Endodermal cell (in vitro differentiated cells): ENCODE measurements around the gene LRTM2. TPM values are rescaled to one million over a fixed set of nuclear protein-coding genes. Genes with fewer than 3 reads are reported as not detected.

Experiments used
- DNase-seq: peaks from one replicate; pipeline ENCODE4 v3.0.0-alpha.2; 2017
- H3K27ac ChIP-seq: 2 replicates; pipeline ENCODE4 v1.5.1; 2013; ENCODE audit warnings: mild to moderate bottlenecking, low read depth, low read length, moderate library complexity
- H3K27me3 ChIP-seq: 2 replicates; pipeline ENCODE4 v1.6.1; 2013; ENCODE audit warnings: mild to moderate bottlenecking, low read length, moderate library complexity; ENCODE audit not compliant: insufficient read depth, control insufficient read depth, poor library complexity, severe bottlenecking
- H3K36me3 ChIP-seq: 2 replicates; pipeline ENCODE4 v1.7.0; 2013; ENCODE audit warnings: mild to moderate bottlenecking, low read length, moderate library complexity; ENCODE audit not compliant: control insufficient read depth, insufficient read depth
- H3K4me1 ChIP-seq: one replicate; pipeline ENCODE4 v1.7.0; 2013; ENCODE audit warnings: low read length; ENCODE audit not compliant: control insufficient read depth, insufficient read depth
- H3K4me3 ChIP-seq: 2 replicates; pipeline ENCODE4 v1.5.1; 2013; ENCODE audit warnings: mild to moderate bottlenecking, low read length, moderate library complexity
- H3K9ac ChIP-seq: 2 replicates; pipeline ENCODE4 v1.6.1; 2013; ENCODE audit warnings: mild to moderate bottlenecking, low read length, moderate library complexity; ENCODE audit not compliant: poor library complexity, severe bottlenecking; ENCODE audit errors: extremely low read depth
- H3K9me3 ChIP-seq: 2 replicates; pipeline ENCODE4 v1.6.1; 2013; ENCODE audit warnings: mild to moderate bottlenecking, low read length, moderate library complexity; ENCODE audit not compliant: control insufficient read depth
- H3K27ac Mint-ChIP-seq: 2 replicates; pipeline ENCODE4 v1.8.0; 2020; ENCODE audit warnings: mixed read lengths
- H3K27me3 Mint-ChIP-seq: 2 replicates; pipeline ENCODE4 v1.8.0; 2021; ENCODE audit warnings: mild to moderate bottlenecking, mixed read lengths; ENCODE audit not compliant: insufficient read depth
- H3K36me3 Mint-ChIP-seq: 2 replicates; pipeline ENCODE4 v1.8.0; 2020; ENCODE audit warnings: low read depth, mixed read lengths
- H3K4me1 Mint-ChIP-seq: 2 replicates; pipeline ENCODE4 v1.8.0; 2020; ENCODE audit warnings: mixed read lengths
- H3K4me3 Mint-ChIP-seq: 2 replicates; pipeline ENCODE4 v1.8.0; 2020; ENCODE audit warnings: mild to moderate bottlenecking, moderate library complexity, mixed read lengths
- H3K9me3 Mint-ChIP-seq: 2 replicates; pipeline ENCODE4 v1.8.0; 2020; ENCODE audit warnings: mild to moderate bottlenecking, mixed read lengths
- WGBS, 2 experiments: methylation state at CpG; one replicate each; pipeline versions ENCODE4 v1.1.5 to v1.1.7; 2013; ENCODE audit warnings: missing lambda C conversion rate in 2 of 2, mixed read lengths in 1 of 2; ENCODE audit not compliant: insufficient coverage in 1 of 2, insufficient read length in 1 of 2; 5-methylcytosine and 5-hydroxymethylcytosine counted together
- total RNA-seq, 2 donors: library from RNA; stranded (reverse); fragmentation: NEBNext Ultra II Directional in 1 of 2; extraction: Animal tissue kit (Norgen Biotek cat#: 25700) in 1 of 2; gene quantifications; 2 replicates in 1 of 2; 3 replicates in 1 of 2; pipeline ENCODE4 v1.2.1, GENCODE V29; 2021
- TF ChIP-seq, protein P1 (sequence below): fragments of 200-600 bp; sonication (generic); conservative IDR thresholded peaks from 2 replicates; pipeline ENCODE4 v1.5.0; 2021; ENCODE audit warnings: antibody characterized with exemption, mild to moderate bottlenecking

Gene LRTM2
- total RNA-seq, 2 donors from 2014 or later: 0.40 TPM

DNA sequence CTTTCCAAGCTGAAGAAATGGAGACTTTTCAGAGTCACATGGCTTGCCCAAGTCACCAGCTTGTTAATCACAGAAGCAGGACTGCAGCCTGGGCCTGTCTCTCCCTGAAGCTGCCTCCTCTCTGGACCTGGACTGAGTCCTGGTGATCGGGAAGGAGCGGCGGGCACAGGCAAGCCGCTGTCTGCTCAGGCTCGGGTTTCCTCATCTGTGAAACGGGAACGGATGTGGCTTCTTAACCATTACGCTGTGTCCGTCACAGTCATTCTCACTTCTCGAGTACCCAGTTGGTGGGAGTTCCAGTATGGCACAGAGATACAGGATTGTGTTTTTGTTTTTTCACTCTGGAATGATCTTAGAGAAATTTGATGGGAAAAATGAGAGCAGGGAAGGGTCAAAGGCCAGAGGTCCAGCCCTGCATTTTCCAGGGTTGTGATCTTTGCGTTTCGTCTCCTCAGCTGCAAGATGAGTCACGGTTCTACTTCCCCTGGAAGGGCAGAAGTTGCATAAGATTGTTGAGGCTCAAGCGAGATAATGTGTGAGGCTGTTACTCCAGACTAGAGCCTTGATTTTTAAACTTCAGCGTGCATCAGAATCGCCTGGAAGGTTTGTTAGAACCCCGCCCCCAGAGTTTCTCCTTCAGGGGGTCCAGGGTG, 7.6 kb upstream of the LRTM2 start:
- Histone ChIP-seq H3K9me3 (no peaks in the 10 kb centered on the region), H3K27ac (no peak overlapping the region), H3K4me1 (no peaks in the 10 kb centered on the region), H3K9ac (no peak overlapping the region), H3K4me3 (no peak overlapping the region), H3K36me3 (no peaks in the 10 kb centered on the region), H3K27me3 (no peaks in the 10 kb centered on the region)
- H3K36me3 Mint-ChIP-seq: no peaks in the 10 kb centered on the region
- H3K4me3 Mint-ChIP-seq: no peak overlapping the region
- H3K27ac Mint-ChIP-seq: no peak overlapping the region
- DNase-seq: no peak
- H3K9me3 Mint-ChIP-seq: peaks cover 14% of the 10 kb centered on the region
- TF ChIP-seq, protein P1, sequence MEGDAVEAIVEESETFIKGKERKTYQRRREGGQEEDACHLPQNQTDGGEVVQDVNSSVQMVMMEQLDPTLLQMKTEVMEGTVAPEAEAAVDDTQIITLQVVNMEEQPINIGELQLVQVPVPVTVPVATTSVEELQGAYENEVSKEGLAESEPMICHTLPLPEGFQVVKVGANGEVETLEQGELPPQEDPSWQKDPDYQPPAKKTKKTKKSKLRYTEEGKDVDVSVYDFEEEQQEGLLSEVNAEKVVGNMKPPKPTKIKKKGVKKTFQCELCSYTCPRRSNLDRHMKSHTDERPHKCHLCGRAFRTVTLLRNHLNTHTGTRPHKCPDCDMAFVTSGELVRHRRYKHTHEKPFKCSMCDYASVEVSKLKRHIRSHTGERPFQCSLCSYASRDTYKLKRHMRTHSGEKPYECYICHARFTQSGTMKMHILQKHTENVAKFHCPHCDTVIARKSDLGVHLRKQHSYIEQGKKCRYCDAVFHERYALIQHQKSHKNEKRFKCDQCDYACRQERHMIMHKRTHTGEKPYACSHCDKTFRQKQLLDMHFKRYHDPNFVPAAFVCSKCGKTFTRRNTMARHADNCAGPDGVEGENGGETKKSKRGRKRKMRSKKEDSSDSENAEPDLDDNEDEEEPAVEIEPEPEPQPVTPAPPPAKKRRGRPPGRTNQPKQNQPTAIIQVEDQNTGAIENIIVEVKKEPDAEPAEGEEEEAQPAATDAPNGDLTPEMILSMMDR: no peak
- WGBS, 2 experiments: 90 to 92% methylated on average over 17 of the region's 17 CpGs
- H3K4me1 Mint-ChIP-seq: no peaks in the 10 kb centered on the region
- H3K27me3 Mint-ChIP-seq: peaks cover 11% of the 10 kb centered on the region

DNA sequence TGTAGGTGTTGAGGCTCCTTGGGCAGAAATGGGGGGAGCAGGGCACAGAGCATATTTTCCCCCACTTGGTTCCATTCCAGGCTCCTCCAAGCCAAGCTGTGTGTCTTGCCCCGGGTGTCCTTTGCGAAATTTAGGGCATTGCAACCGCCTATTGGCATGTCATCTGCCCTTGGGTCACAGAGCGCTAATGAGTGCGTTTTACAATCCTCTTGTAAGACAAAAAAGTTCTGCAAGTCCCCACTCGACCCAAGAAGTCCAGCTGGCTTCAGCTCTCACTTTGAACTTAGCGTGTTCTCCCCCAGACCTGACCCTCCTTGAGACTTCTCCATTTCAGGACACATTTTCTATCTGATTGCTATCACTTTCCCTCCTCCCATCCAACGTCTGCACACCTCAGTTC, 6.1 kb upstream of the LRTM2 start:
- Mint-ChIP-seq H3K27ac (no peak overlapping the region), H3K9me3 (peaks cover 18% of the 10 kb centered on the region), H3K4me3 (no peak overlapping the region), H3K27me3 (peaks cover 14% of the 10 kb centered on the region), H3K36me3 (no peaks in the 10 kb centered on the region), H3K4me1 (peaks cover 4% of the 10 kb centered on the region)
- H3K27me3 ChIP-seq: peaks cover under 1% of the 10 kb centered on the region
- H3K4me1 ChIP-seq: no peaks in the 10 kb centered on the region
- TF ChIP-seq, protein P1: no peak
- no peaks in the 10 kb centered on the region for H3K36me3 ChIP-seq
- no peak overlapping the region for H3K4me3 ChIP-seq
- H3K9me3 ChIP-seq: no peaks in the 10 kb centered on the region
- H3K9ac ChIP-seq: no peak overlapping the region
- DNase-seq: no peak
- WGBS, 2 experiments: 84 to 89% methylated on average over 7 to 8 of the region's 8 CpGs
- no peak overlapping the region for H3K27ac ChIP-seq

DNA sequence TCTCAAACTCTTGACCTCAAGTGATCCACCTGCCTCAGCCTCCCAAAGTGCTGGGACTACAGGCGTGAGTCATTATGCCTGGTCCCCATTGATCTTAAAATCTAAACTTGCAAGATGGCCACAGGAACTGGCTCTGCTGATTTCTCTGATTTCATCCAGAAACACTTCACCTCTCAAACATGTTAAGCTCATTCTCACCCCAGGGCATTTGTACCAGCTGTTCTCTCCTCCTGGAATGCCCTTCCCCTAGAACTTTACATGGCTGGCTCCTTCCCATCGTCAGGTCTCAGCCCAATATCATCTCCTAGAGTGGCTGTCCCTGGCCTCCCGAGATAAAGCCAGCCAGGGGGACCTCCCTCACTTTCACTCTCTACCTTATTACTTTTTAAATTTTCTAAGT, 5.3 kb upstream of the LRTM2 start:
- no peaks in the 10 kb centered on the region for H3K9me3 ChIP-seq
- Mint-ChIP-seq H3K36me3 (no peaks in the 10 kb centered on the region), H3K9me3 (peaks cover 18% of the 10 kb centered on the region), H3K4me3 (no peak overlapping the region), H3K27me3 (peaks cover 23% of the 10 kb centered on the region), H3K4me1 (peaks cover 10% of the 10 kb centered on the region), H3K27ac (no peak overlapping the region)
- H3K4me1 ChIP-seq: no peaks in the 10 kb centered on the region
- DNase-seq: no peak
- WGBS, 2 experiments: 86 to 90% methylated on average over 3 of the region's 3 CpGs
- no peaks in the 10 kb centered on the region for H3K36me3 ChIP-seq
- H3K27ac ChIP-seq: no peak overlapping the region
- H3K9ac ChIP-seq: no peak overlapping the region
- no peak overlapping the region for H3K4me3 ChIP-seq
- TF ChIP-seq, protein P1: no peak
- H3K27me3 ChIP-seq: peaks cover 9% of the 10 kb centered on the region
